ENCODE data around the gene PDE1C. TPM values are rescaled to one million over a fixed set of nuclear protein-coding genes. Genes with fewer than 3 reads are reported as not detected.

The PDE1C gene
- under 1 TPM; 0.26 to 0.60 TPM for total RNA-seq
- 0.85 TPM for polyA plus RNA-seq (2013, experiment 1 of 2)
- polyA plus RNA-seq (2013, experiment 2 of 2) = 0.91 TPM
- long read RNA-seq, experiment 1, partial matches to known transcripts = 0 of 1 reads
- long read RNA-seq, experiment 1, other reads (novel, unspliced or antisense) = 1 of 1 reads
- long read RNA-seq, experiment 2 = 0 reads
- long read RNA-seq, experiment 3 = 0 reads
- long read RNA-seq, experiment 4 = 0 reads

- H3K27me3 Mint-ChIP-seq (ENCODE audit: insufficient read depth) = peaks cover 99% of the 10 kb centered on the region
- Histone ChIP-seq H3K4me1 (ENCODE audit: control insufficient read depth, insufficient read depth, low read length) (no peaks in the 10 kb centered on the region), H3K9me3 (ENCODE audit: control insufficient read depth, low read length) (no peaks in the 10 kb centered on the region), H3K36me3 (ENCODE audit: control insufficient read depth, insufficient read depth, low read length) (no peaks in the 10 kb centered on the region), H3K27me3 (ENCODE audit: control insufficient read depth, insufficient read depth, low read length, poor library complexity, severe bottlenecking) (peaks cover 95% of the 10 kb centered on the region), H3K27ac (ENCODE audit: low read depth, low read length) (no peak within 1 kb of the TSS), H3K9ac (ENCODE audit: extremely low read depth, low read length, poor library complexity, severe bottlenecking) (no peak within 1 kb of the TSS), H3K4me3 (ENCODE audit: low read length) (peak within 1 kb of the TSS; percentile 86)
- H3K4me1 Mint-ChIP-seq = peaks cover 5% of the 10 kb centered on the region
- no peaks in the 10 kb centered on the region for H3K36me3 Mint-ChIP-seq (ENCODE audit: low read depth)
- H3K9me3 Mint-ChIP-seq = no peaks in the 10 kb centered on the region
- no peak for TF ChIP-seq CTCF (conservative IDR thresholded peaks at IDR 0.05)
- WGBS, 2 experiments (ENCODE audit: insufficient coverage in 1 of 2, insufficient read length in 1 of 2) = 1 to 3% methylated on average over 7 to 86 of the region's 88 CpGs
- no peak within 1 kb of the TSS for H3K27ac Mint-ChIP-seq
- peak; percentile 80 for DNase-seq
- peak within 1 kb of the TSS; percentile 69 for H3K4me3 Mint-ChIP-seq
Observed at GRCh38 chr7:32070406-32071360, at the start of gene PDE1C. PDE1C (minus strand) TSS chr7:32070407.

- Histone ChIP-seq H3K4me3 (ENCODE audit: low read length) (no peak overlapping the region), H3K27me3 (ENCODE audit: control insufficient read depth, insufficient read depth, low read length, poor library complexity, severe bottlenecking) (no peaks in the 10 kb centered on the region), H3K9me3 (ENCODE audit: control insufficient read depth, low read length) (peaks cover 5% of the 10 kb centered on the region), H3K9ac (ENCODE audit: extremely low read depth, low read length, poor library complexity, severe bottlenecking) (no peak overlapping the region), H3K36me3 (ENCODE audit: control insufficient read depth, insufficient read depth, low read length) (no peaks in the 10 kb centered on the region), H3K4me1 (ENCODE audit: control insufficient read depth, insufficient read depth, low read length) (no peaks in the 10 kb centered on the region), H3K27ac (ENCODE audit: low read depth, low read length) (no peak overlapping the region)
- no peak overlapping the region for H3K27ac Mint-ChIP-seq
- H3K4me1 Mint-ChIP-seq = peaks cover 3% of the 10 kb centered on the region
- peaks cover under 1% of the 10 kb centered on the region for H3K36me3 Mint-ChIP-seq (ENCODE audit: low read depth)
- H3K9me3 Mint-ChIP-seq = peaks cover 10% of the 10 kb centered on the region
- peak; percentile 75 for DNase-seq
- H3K4me3 Mint-ChIP-seq = no peak overlapping the region
- TF ChIP-seq CTCF (conservative IDR thresholded peaks at IDR 0.05) = no peak
- H3K27me3 Mint-ChIP-seq (ENCODE audit: insufficient read depth) = peaks cover 45% of the 10 kb centered on the region
- 69 to 91% methylated on average over 2 to 8 of the region's 8 CpGs for WGBS, 2 experiments (ENCODE audit: insufficient coverage in 1 of 2, insufficient read length in 1 of 2)
Observed at GRCh38 chr7:32119790-32120196, 49.6 kb upstream of the PDE1C start.

- TF ChIP-seq CTCF (conservative IDR thresholded peaks at IDR 0.05) = no peak
- Mint-ChIP-seq H3K27ac (no peak overlapping the region), H3K4me1 (peaks cover 3% of the 10 kb centered on the region), H3K36me3 (ENCODE audit: low read depth) (no peaks in the 10 kb centered on the region), H3K4me3 (no peak overlapping the region), H3K27me3 (ENCODE audit: insufficient read depth) (peaks cover 43% of the 10 kb centered on the region), H3K9me3 (peaks cover 3% of the 10 kb centered on the region)
- Histone ChIP-seq H3K4me3 (ENCODE audit: low read length) (no peak overlapping the region), H3K36me3 (ENCODE audit: control insufficient read depth, insufficient read depth, low read length) (no peaks in the 10 kb centered on the region), H3K27me3 (ENCODE audit: control insufficient read depth, insufficient read depth, low read length, poor library complexity, severe bottlenecking) (no peaks in the 10 kb centered on the region), H3K9me3 (ENCODE audit: control insufficient read depth, low read length) (no peaks in the 10 kb centered on the region), H3K9ac (ENCODE audit: extremely low read depth, low read length, poor library complexity, severe bottlenecking) (no peak overlapping the region), H3K27ac (ENCODE audit: low read depth, low read length) (no peak overlapping the region), H3K4me1 (ENCODE audit: control insufficient read depth, insufficient read depth, low read length) (no peaks in the 10 kb centered on the region)
- no peak for DNase-seq
- 84 to 95% methylated on average over 2 of the region's 2 CpGs for WGBS, 2 experiments (ENCODE audit: insufficient coverage in 1 of 2, insufficient read length in 1 of 2)
Observed at GRCh38 chr7:32117837-32118236, 47.6 kb upstream of the PDE1C start.

Measured in endodermal cell (in vitro differentiated cells).